DND-41 (cell line): ENCODE measurements around the gene PTCD3.

Experiments used
- ATAC-seq: fragments of 200-7000 bp; cut with Tn5 transposase; 3 replicates; pipeline ENCODE4 v1.9.1; 2021; ENCODE audit warnings: low read depth; ENCODE audit not compliant: insufficient read depth
- DNase-seq: peaks from one replicate; pipeline ENCODE4 v3.0.0-alpha.2; 2020
- H2AFZ ChIP-seq: 2 replicates; pipeline ENCODE4 v1.6.0; 2012; ENCODE audit warnings: low read depth, low read length
- H3K27ac ChIP-seq: 2 replicates; pipeline ENCODE4 v1.5.1; 2012; ENCODE audit warnings: low read length, inconsistent platforms
- H3K27me3 ChIP-seq: fragments of 200-600 bp; sonication (generic); 2 replicates; pipeline ENCODE4 v1.6.0; 2012; ENCODE audit warnings: low read length, mild to moderate bottlenecking, inconsistent platforms; ENCODE audit not compliant: insufficient read depth, poor library complexity
- H3K36me3 ChIP-seq: 2 replicates; pipeline ENCODE4 v1.5.1; 2012; ENCODE audit warnings: low read length, inconsistent platforms; ENCODE audit not compliant: insufficient read depth
- H3K4me1 ChIP-seq: 2 replicates; pipeline ENCODE4 v1.5.1; 2012; ENCODE audit warnings: mild to moderate bottlenecking, low read length; ENCODE audit not compliant: insufficient read depth
- H3K4me2 ChIP-seq: 2 replicates; pipeline ENCODE4 v1.6.0; 2012; ENCODE audit warnings: mild to moderate bottlenecking, moderate library complexity, low read length, inconsistent platforms; ENCODE audit not compliant: insufficient read depth
- H3K4me3 ChIP-seq, 2 experiments: fragments of 200-600 bp in 1 of 2; shearing (Covaris generic) in 1 of 2; 2 replicates each; pipeline ENCODE4 v1.5.1; 2012 to 2016; ENCODE audit warnings: inconsistent platforms in 2 of 2, low read length in 2 of 2, mild to moderate bottlenecking in 2 of 2, low read depth in 1 of 2, moderate library complexity in 1 of 2
- H3K79me2 ChIP-seq: 2 replicates; pipeline ENCODE4 v1.6.0; 2012; ENCODE audit warnings: low read length, inconsistent platforms; ENCODE audit not compliant: insufficient read depth
- H3K9ac ChIP-seq: 2 replicates; pipeline ENCODE4 v1.6.0; 2012; ENCODE audit warnings: low read depth, mild to moderate bottlenecking, inconsistent platforms, low read length, moderate library complexity
- H3K9me3 ChIP-seq: 2 replicates; pipeline ENCODE4 v1.5.1; 2012; ENCODE audit warnings: low read length, moderate library complexity, mild to moderate bottlenecking, inconsistent platforms; ENCODE audit not compliant: insufficient read depth, severe bottlenecking
- H4K20me1 ChIP-seq: 2 replicates; pipeline ENCODE4 v1.6.0; 2012; ENCODE audit warnings: low read length; ENCODE audit not compliant: insufficient read depth
- EZH2 ChIP-seq: IDR thresholded peaks from 3 replicates; pipeline ENCODE4 v1.6.1; 2012; ENCODE audit warnings: borderline replicate concordance, low read depth, mild to moderate bottlenecking, moderate library complexity, low read length, inconsistent platforms; ENCODE audit not compliant: severe bottlenecking
- TF ChIP-seq, protein P1 (sequence below): IDR thresholded peaks from 2 replicates; pipeline ENCODE4 v1.5.1; 2012; ENCODE audit warnings: borderline replicate concordance, low read length, moderate library complexity, mild to moderate bottlenecking; ENCODE audit not compliant: poor library complexity, severe bottlenecking; ENCODE audit errors: extremely low read depth

PTCD3 gene

DNA sequence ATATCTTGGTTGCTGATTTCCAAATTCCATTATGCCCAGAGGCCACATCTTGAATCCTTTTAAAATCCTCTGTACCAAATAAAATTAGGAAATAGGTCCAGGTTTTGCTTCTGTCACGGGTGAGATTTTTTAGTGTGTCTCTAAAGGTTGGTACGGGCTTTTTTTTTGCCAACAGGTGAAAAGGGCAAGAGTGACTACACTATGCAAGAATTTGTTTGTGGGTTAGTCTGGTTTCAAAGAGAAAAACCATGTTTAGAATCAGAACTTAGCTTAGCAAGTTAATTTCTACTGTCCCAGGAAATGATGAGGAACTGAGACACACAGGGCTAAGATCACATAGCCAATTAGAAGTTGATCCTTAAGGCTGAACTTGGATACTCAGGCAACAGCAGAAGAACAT is 42.0 kb upstream of the PTCD3 start:
- no peak overlapping the region for H3K9ac ChIP-seq
- H3K4me3 ChIP-seq: no peak overlapping the region
- no peak for TF ChIP-seq EZH2
- TF ChIP-seq, protein P1, sequence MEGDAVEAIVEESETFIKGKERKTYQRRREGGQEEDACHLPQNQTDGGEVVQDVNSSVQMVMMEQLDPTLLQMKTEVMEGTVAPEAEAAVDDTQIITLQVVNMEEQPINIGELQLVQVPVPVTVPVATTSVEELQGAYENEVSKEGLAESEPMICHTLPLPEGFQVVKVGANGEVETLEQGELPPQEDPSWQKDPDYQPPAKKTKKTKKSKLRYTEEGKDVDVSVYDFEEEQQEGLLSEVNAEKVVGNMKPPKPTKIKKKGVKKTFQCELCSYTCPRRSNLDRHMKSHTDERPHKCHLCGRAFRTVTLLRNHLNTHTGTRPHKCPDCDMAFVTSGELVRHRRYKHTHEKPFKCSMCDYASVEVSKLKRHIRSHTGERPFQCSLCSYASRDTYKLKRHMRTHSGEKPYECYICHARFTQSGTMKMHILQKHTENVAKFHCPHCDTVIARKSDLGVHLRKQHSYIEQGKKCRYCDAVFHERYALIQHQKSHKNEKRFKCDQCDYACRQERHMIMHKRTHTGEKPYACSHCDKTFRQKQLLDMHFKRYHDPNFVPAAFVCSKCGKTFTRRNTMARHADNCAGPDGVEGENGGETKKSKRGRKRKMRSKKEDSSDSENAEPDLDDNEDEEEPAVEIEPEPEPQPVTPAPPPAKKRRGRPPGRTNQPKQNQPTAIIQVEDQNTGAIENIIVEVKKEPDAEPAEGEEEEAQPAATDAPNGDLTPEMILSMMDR: no peak
- H4K20me1 ChIP-seq: no peaks in the 10 kb centered on the region
- DNase-seq (no peak), ATAC-seq (no peak)
- no peaks in the 10 kb centered on the region for H3K27me3 ChIP-seq
- H3K4me1 ChIP-seq: peaks cover 13% of the 10 kb centered on the region
- no peak overlapping the region for H3K4me2 ChIP-seq
- H3K9me3 ChIP-seq: no peaks in the 10 kb centered on the region
- no peak overlapping the region for H3K27ac ChIP-seq
- peaks cover 93% of the 10 kb centered on the region for H3K36me3 ChIP-seq
- H3K79me2 ChIP-seq: no peaks in the 10 kb centered on the region
- H2AFZ ChIP-seq: no peak overlapping the region

DNA sequence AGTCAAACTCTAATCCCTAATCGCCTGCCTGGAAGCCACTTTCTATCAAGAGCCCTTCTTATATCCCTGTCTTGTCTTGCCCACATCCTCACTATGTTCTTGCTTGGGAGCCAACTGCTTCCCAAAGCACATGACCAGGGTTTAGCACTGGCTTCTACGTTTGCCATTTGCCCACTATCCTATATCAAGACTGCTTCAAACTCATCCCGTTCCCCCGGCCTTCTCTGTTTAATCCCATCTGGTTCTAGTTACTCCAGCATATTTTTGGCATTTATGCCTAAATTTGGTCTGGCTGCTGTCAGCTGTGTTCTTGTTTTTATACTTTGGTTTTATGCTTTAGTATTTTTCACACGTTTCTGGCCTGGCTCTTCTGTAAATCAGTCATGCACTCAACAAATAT is 40.5 kb upstream of the PTCD3 start:
- no peak for TF ChIP-seq EZH2
- TF ChIP-seq, protein P1: no peak
- DNase-seq (no peak), ATAC-seq (no peak)
- no peak overlapping the region for H2AFZ ChIP-seq
- H3K9ac ChIP-seq: no peak overlapping the region
- H3K27me3 ChIP-seq: no peaks in the 10 kb centered on the region
- H3K4me1 ChIP-seq: peaks cover 26% of the 10 kb centered on the region
- H3K36me3 ChIP-seq: peaks cover 93% of the 10 kb centered on the region
- H4K20me1 ChIP-seq: no peaks in the 10 kb centered on the region
- no peak overlapping the region for H3K4me3 ChIP-seq
- H3K79me2 ChIP-seq: no peaks in the 10 kb centered on the region
- H3K9me3 ChIP-seq: no peaks in the 10 kb centered on the region
- no peak overlapping the region for H3K4me2 ChIP-seq
- no peak overlapping the region for H3K27ac ChIP-seq

DNA sequence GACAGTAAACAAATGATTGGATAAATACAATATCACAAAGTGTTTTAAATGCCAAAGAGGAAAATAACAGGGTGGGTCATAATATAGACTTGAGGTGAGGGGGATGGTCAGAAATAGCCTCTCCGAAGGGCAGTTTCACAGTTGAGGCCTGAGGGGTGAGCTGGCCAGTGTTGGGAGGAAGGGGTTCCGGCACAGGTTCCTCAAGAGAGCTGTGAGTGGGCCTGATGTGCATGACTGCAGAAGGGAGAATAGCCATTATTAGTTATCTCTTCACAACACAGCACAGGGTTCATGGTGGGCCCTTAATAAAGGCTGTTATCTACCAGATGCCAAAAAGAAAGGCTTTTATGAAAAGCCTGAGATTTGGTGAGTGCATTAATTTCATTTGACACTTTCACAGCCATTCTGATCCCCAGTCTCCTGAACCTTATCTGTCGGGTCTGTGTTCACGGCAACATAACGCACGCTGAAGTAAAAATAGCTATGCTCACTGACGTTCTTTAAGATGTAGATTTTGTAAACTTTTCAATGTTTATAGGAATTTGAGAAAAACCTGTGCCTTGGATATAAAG is 39.9 kb upstream of the PTCD3 start:
- no peak for ATAC-seq
- Histone ChIP-seq H3K9me3 (no peaks in the 10 kb centered on the region), H3K36me3 (peaks cover 93% of the 10 kb centered on the region), H3K4me2 (no peak overlapping the region), H3K9ac (no peak overlapping the region), H3K79me2 (no peaks in the 10 kb centered on the region), H4K20me1 (no peaks in the 10 kb centered on the region), H3K27ac (no peak overlapping the region), H2AFZ (no peak overlapping the region), H3K4me3 (no peak overlapping the region), H3K27me3 (no peaks in the 10 kb centered on the region), H3K4me1 (peaks cover 26% of the 10 kb centered on the region)
- DNase-seq: no peak
- TF ChIP-seq, protein P1: no peak
- TF ChIP-seq EZH2: no peak
